NCI-H82 (cell line): ENCODE data around the gene RYR2.
"Not testable (repeated sequence)": the region's sequence is repeated elsewhere in the genome, so short reads cannot be mapped to it uniquely, and the experiment has no call there.

ENCODE experiments used
- DNase-seq: peaks from one replicate; lab custom pipeline; 2025; lab: John Stamatoyannopoulos, UW

RYR2 gene

GRCh38 chr1:237352747-237353146 is 310.8 kb downstream of the RYR2 start:
- no peak for DNase-seq

DNA sequence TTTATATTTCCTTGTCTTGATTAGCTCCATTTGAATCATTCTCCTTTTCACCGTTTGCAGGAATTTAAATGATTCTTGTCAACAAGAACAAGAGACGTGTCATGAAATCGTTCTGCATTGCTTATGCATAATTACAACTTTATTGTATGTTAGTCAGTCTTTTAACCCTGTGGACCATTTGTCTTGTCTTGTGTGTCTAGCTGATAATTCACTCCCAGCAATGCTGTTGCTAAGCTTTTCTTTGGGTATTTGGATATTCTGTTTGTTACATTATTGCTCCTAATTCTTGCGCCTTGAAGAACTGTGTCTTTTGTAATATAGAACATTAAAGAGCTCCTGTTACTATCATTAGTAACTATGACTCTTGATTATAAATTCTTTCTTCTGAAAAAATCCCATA is 311.9 kb downstream of the RYR2 start:
- no peak for DNase-seq

DNA sequence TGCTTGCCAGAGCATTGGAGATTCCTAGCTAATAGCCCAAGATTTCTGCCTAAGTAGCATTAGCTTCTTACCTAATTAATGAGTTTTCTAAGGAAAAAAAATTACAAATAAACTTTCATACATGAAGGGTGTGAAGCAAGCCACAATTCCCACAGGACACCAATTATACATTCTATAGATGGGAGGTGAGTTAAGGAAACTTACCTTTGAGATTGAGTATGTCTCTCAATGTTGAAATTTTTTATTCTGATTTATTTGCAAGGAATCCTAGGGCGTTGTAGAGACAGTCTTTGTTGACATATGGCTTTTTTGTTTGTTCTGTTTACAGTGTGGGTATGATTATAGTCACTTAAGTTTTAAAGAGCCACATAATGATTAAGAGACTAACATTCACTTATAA is 313.0 kb downstream of the RYR2 start:
- DNase-seq, result no peak

- DNase-seq, result no peak
Observed at GRCh38 chr1:237358555-237358954, 316.6 kb downstream of the RYR2 start.

DNA sequence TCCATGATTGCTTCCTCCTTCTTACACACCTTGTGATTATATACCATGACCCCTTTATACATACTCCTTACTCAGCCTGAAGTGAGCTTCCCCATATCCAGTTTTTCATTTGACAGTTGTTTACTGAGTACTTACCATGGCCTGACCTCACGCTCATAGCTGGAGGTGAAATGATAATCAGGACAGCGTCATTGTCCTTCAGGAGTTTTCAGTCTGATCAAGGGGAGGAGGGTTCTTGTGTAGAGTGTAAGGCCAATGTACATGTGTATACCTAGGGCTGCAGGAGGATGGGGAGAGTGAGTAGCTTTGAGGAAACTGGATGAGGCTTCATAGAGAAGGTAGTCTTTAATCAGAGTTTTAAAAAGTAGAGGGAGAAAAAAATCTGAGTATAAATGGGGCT is 325.8 kb downstream of the RYR2 start:
- DNase-seq, result no peak

DNA sequence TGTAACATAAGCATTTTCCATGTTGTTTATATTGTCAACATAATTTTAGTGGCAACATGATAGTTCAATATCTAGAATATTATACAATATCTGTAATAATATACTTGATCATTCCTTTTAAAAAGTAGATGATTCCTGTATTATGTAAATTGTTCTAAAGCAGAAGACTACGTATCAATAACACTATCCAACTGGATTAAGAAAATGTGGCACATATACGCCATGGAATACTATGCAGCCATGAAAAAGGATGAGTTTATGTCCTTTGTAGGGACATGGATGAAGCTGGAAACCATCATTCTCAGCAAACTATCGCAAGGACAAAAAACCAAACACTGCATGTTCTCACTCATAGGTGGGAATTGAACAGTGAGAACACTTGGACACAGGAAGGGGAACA is 329.5 kb downstream of the RYR2 start:
- not testable (repeated sequence) for DNase-seq

GRCh38 chr1:237383791-237384190 is 341.8 kb downstream of the RYR2 start:
- DNase-seq, result no peak

DNA sequence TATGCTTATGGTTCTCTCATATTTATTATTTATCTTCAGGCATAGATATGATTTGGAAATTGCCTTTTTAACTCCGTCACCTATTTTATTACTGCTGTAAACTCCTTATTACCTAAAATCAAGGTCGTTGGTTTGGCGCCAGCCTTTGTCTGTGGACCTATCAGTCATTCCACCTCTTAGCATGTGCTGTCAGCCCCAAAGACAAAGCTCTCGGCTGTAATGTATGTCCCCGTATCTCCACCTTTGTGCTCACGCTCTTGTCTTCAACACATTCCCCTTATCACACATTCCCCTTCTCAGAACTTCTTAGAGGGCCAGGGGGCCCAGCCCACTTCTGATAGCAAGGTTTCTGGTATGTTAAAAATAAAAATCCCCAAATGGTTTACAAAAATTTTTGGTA is 342.2 kb downstream of the RYR2 start:
- no peak for DNase-seq

DNA sequence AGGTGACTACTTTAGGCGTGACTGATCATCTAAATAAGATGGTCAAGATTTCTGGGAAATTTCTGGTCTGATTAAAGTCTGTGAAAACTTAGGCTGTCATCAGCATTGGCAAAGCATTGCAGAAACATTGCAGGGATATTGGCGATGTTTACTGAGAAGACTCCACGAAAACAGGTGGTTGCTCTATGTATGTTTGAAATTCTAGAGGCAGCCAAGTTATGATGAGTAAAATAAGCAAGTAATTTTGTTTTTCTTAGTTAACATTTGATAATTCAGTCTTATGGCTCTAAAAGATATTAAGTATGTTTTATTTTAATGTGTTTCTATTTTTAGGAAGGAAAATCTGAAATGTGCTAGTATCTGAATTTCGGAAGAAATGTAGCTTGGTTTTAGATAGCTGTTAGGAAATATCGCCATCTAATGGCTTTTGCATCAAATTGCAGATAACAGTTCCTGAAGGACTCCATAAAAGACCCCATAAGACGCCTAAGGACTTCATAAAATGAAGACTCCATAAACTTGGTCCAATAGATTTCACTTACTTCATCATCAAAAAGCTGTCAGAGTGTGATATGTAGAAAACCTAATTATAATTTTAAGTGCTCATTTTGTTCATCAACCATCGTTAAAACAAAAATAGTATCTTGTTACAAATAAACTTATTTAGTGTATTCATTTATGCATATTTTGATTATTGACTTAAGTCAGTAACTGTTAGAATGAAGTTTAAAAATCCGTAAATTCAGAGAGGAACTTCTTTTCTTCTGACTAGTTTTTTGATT is 344.6 kb downstream of the RYR2 start:
- peak; percentile 62 for DNase-seq

DNA sequence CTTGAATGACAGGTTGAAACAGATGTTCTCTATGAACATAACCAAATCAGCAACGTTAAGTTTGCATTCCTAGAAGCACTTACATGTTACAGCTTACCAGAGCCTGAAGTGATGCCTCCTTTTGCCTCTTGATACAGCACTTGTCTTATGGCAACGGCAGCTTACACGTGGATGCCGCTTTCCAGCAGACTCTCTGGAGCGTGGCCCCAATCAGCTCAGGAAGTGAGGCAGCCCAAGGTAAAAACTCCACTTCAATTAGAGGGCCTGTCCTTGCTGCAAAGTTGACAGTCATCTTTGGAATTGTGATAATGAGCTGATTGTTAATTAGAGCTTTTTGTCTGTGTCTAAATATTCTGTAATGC is 345.1 kb downstream of the RYR2 start:
- peak; percentile 14 for DNase-seq

- DNase-seq, result no peak
Observed at GRCh38 chr1:237390823-237391222, 348.8 kb downstream of the RYR2 start.

DNA sequence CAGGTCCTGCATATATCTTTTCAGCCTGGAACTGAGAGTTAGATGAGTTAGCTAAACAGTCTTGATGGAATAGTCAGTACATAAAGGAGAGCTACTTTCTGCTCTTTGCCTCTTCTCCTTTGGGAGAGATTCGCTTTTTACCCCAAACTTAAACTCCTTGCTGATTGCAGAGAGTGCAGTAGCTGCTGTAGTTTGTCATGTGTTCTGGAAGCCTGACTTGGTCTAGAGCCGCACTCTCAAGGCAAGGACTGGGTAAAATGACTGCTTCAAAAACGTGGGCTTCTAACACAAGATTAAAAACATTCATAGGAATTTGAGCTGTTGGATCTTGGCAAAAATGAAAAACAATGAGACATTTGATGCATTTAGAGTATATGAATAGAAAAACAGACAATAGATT is 351.6 kb downstream of the RYR2 start:
- DNase-seq, result no peak

DNA sequence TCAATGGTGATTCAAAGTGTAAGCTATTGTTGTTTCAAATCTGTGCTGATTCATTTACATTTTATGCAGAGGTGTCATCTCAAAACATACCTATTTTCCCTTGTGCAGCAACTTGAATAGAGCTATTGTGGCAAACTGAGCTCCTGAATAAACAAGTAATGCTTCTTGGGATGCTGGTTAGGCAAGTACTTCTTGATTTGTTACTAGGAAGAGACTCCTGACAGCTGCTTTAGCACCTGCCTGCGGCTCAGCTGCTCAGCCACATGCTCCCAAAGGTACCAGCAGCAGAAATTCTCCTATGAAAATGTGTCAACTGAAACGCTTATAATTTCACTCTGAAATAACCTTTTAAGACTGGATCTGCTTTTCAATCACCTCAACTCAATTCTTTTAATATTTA is 352.3 kb downstream of the RYR2 start:
- no peak for DNase-seq

GRCh38 chr1:237396426-237396825 is 354.4 kb downstream of the RYR2 start:
- DNase-seq, result no peak

- no peak for DNase-seq
Observed at GRCh38 chr1:237398751-237399150, 356.8 kb downstream of the RYR2 start.

- no peak for DNase-seq
Observed at GRCh38 chr1:237405912-237406311, 363.9 kb downstream of the RYR2 start.

GRCh38 chr1:237411621-237412020 is 369.6 kb downstream of the RYR2 start:
- DNase-seq, result no peak

- DNase-seq, result no peak
Observed at GRCh38 chr1:237416924-237417655, 375.1 kb downstream of the RYR2 start.

- DNase-seq, result no peak
Observed at GRCh38 chr1:237428809-237429208, 386.8 kb downstream of the RYR2 start.

DNA sequence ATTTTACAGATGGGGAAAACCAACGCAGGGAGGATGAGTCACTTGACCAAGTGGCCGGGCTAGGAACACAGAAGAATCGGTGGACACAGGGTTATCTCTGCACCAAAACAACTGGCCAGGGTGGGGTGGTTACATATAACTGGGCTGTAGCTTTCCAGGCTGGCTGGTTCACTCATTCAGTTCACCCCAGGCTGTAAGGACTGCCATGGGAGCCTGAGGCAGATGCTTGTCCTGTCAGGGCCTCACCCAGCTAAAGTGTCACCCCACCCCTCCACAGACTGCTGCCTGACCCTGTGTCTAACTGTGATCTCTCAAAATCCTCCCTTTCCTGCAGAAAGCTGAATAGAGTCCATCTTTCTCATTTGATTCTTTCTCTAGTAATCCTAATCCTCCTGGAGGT is 387.3 kb downstream of the RYR2 start:
- no peak for DNase-seq

DNA sequence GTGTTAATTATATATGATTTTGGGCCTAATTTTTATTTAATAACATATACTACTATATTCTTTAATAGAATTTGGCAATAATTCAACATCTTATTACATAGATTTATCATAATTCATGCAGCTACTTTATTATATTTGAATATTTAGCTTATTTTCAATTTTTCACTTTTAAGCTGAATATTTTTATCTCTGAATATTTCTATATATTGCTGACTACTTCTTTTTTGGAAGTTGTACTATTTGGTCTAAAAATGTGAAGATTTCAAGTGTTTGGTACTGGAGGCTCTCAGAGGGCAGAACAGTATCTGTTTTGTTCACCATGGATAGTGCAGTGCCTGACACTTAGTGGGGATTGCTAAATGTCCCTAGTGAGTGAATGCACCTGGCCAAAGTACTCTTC is 389.5 kb downstream of the RYR2 start:
- DNase-seq, result no peak

DNA sequence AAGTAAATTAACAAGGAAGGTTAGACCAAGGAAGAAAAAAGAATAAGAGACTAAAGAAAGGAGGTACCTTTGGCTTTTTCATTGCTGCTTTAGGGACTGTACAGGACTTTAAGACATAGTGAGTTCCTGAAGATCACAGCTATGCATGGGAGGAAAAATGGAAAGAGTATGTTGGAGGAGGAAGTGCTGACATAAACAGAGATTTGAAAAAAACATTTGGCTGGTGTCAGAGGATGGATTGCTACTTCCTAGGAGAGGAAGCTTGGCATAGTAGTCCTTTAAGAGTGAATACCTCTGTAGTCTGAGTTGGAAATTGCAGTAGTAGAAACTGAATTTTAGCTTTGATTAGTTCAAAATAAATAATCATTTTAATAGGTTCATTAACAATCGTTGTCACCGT is 398.4 kb downstream of the RYR2 start:
- DNase-seq, result no peak

DNA sequence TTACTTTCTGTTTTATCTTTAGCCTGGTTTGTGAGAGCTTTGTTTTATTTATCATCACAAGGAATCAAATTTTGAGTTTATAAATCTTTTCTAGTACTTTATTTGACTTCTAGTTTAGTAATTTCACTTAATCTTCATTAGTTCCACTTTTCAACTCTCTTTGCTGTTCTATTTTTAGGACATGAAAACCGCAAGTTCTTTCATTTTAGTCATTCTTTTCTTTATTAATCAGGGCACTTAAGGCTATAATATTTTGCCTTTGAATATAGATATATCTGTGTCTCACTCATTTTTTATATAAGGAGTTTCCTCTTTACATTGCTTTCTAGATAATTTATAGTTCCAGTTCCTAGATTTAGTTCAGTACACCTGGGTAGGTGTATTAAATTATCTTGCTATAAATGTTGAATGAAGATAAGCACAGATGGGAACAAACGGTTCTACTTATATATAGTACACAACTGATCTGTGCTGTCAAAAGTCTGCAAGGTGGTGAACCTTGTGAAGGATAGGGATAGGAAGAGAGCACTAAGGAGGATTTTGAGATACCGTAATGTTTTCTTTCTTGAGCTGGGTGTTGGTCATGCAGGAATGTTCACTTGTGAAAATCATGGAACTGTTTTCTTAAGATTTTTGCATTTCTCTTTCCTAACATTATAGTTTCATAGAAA is 402.3 kb downstream of the RYR2 start:
- no peak for DNase-seq
